Right renal pelvis (tissue), 4 donors: ENCODE data around the gene DYNLT2B. TPM values are rescaled to one million over a fixed set of nuclear protein-coding genes. Genes with fewer than 3 reads are reported as not detected.
"Not testable (repeated sequence)": the region's sequence is repeated elsewhere in the genome, so short reads cannot be mapped to it uniquely, and the experiment has no call there.

Experiments used
- DNase-seq, 4 donors: peaks; one replicate each; pipeline ENCODE4 v3.0.0-alpha.2; 2013; ENCODE audit warnings: low read depth in 4 of 4, low spot score in 3 of 4, missing footprints in 1 of 4
- polyA plus RNA-seq, 4 donors: library from polyadenylated mRNA; unstranded; fragments of 120-200 nt; gene quantifications; one replicate each; pipeline ENCODE4 v1.2.1, GENCODE V29; 2013; ENCODE audit not compliant: insufficient read length in 4 of 4

The DYNLT2B gene
- polyA plus RNA-seq, 4 donors: 30.7 to 35.9 (median 33.5) TPM

- DNase-seq: no peak
Measured at GRCh38 chr3:196327405-196327804, 9.4 kb upstream of the DYNLT2B start.

GRCh38 chr3:196326936-196327335, 8.9 kb upstream of the DYNLT2B start:
- DNase-seq: no peak

- peak in 2 of 4 donors; percentile 14 to 23 for DNase-seq
Measured at GRCh38 chr3:196323691-196324090, 5.7 kb upstream of the DYNLT2B start.

DNA sequence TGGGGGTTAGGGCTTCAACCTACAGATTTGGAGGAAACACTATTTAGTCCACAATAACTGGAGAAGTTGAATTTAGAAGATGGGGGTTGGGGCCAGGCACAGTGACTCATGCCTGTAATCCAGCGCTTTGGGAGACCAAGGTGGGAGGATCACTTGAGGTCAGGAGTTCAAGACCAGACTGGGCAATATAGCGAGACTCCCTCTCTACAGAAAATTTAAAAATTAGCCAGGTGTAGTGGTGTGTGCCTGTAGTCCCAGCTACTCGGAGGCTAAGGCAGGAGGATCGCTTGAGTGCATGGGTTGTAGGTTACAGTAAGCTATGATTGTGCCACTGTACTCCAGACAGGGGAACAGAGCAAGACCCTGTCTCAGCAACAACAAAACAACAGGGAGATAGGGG, 5.0 kb upstream of the DYNLT2B start:
- no peak for DNase-seq

GRCh38 chr3:196321162-196321561, 3.1 kb upstream of the DYNLT2B start:
- no peak for DNase-seq

DNA sequence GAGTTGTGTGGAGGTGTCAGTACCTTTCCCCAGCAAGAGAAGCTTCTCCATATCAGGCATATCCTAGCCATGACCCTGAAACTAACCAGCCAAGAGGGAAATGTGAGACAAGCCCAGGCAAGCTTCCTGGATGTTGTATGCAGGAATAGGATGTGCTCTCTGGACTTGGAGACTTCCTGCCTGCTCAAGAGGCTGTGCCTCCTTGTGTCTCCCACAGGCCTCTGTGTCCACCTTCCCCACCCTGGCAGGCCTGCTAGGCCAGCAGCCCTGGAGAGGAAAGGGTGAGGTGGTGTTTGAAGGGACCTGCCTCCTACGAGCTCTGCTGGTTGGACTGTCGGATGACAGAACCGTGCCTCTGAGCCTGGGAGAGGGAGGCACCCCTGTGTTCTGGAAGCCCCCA, 2.1 kb upstream of the DYNLT2B start:
- DNase-seq: no peak

GRCh38 chr3:196316799-196317686, 997 bp downstream of the DYNLT2B start:
- DNase-seq: peak in 2 of 4 donors; percentile 24 to 25

DNA sequence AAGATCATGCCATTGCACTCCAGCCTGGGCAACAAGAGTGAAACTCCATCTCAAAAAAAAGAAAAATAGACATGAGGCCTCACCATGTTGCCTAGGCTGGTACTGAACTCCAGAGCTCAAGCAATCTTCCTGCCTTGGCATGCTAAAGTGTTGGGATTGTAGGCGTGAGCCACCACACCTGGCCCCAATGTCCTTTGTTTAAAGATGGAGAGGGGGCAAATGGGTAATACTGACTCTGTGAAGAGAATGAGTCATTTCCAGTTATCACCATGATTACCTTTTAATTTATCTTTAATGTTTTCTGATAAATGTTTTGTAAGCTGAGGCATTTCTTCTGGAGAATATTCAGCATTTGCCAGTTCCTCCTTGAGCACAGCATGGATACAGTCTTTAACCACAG, 2.2 kb downstream of the DYNLT2B start:
- DNase-seq: no peak

DNA sequence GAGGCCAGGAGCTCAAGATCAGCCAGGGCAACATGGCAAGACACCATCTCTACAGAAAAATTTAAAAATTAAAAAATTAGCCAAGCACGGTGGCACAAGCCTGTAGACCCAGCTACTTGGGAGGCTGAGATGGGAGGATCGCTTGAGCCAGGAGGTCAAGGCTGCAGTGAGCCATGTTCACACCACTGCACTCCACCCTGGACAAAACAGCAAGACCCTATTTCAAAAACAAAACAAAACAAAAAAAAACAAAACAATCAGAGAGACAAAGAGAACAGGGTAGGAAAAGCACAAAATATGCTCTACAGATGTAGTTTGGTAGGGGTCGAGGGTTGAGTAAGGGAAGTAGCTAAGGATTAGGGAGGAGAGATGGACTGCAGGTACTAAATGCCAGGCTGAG, 3.4 kb downstream of the DYNLT2B start:
- no peak for DNase-seq

- not testable (repeated sequence) for DNase-seq
Measured at GRCh38 chr3:196314086-196314485, 4.0 kb downstream of the DYNLT2B start.

DNA sequence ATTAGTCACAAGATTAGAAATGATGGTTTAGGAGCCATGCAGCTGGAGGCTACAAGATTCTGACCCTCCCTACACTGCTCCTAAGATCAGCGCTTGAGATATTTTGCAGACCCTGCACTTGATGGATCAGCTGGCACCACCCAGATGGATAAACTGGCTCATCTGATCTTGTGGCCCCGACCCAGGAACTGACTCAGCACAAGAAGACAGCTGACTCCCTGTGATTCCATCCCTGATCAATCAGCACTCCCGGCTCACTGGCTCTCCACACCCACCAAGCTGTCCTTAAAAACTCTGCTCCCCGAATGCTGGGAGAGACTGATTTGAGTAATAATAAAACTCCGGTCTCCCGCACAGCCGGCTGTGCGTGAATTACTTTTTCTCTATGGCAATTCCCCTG, 15.1 kb downstream of the DYNLT2B start:
- DNase-seq: not testable (repeated sequence)

DNA sequence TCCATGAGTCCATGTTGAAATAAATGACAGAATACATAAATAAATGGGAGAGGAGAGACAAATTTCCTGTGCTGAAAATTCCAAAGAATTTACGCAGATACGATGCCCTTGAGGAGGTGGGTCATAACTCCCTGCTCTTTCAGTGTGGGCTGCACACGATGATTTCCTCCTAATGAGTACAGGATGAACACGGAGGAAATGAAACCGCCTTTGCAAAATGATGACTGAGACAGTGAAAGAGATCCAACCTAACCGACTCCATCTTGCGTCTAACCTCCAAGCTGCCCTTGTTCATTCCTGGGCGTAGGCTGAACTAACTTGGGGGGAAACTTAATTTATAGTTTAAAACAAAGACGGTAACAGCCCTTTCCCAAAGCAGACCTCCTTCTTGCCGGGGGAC, 15.5 kb downstream of the DYNLT2B start:
- DNase-seq: not testable (repeated sequence)

DNA sequence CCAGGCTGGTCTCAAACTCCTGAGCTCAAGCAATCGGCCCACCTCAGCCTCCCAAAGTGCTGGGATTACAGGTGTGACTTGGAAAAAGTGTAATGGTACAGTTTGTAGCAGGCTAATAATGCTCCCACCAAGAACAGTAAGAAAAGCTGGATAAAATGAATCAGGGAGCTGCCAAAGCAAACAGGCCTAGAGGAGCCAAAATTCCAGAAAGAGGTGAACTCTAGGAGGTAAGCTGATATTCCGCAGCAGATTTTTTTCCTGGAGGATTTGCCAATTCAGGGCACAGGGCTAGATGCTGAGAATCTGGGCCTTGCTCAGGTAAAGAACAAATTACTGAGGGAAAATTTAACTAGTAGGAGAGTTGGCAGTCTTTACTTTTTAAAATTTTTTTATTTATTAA, 19.5 kb downstream of the DYNLT2B start:
- DNase-seq: no peak

DNA sequence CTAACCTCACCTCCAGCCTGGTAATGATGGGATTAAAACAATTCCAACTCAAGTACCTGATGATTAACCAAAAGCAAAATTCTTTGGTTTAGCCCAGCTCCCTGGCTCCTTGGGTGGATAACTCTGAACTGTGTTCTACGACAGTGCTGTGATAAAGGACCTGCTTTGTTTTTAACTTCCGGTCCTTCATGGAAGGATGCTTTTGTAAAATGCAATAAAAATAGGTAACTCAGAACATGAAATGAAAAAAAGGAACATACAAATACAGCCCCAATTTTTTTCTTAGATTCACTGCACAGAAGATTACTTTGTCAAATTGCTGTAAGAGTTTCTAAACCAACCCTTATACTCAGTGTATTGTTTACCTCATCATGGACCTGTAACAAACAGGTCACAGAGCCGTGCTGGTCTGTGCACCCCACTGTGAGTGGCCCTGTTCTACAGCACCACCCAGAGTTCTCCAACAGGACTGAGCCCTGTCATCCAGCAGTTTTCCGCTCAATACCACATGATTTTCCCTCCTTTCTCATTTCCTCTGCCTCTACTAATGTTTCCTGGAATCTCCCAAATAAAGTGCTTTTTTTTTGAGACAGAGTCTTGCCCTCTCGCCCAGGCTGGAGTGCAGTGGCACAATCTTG, 25.6 kb downstream of the DYNLT2B start:
- DNase-seq: no peak

DNA sequence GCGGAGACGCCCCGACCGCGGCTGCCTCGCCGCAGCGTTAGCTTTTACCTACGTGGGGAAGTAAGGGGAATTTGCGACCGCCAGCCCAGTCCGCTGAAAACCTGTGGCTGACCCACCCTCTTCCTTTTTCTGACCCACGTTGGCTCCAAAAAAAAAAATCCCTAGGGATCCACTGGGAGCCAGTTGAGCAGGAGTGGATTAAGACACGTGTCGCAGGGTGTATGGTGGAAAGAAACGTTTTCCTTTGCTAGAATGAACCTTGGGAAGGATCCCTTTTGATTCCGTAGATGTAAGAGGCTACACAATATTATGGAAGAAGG, 29.9 kb downstream of the DYNLT2B start:
- DNase-seq: peak in 1 of 4 donors; percentile 16

DNA sequence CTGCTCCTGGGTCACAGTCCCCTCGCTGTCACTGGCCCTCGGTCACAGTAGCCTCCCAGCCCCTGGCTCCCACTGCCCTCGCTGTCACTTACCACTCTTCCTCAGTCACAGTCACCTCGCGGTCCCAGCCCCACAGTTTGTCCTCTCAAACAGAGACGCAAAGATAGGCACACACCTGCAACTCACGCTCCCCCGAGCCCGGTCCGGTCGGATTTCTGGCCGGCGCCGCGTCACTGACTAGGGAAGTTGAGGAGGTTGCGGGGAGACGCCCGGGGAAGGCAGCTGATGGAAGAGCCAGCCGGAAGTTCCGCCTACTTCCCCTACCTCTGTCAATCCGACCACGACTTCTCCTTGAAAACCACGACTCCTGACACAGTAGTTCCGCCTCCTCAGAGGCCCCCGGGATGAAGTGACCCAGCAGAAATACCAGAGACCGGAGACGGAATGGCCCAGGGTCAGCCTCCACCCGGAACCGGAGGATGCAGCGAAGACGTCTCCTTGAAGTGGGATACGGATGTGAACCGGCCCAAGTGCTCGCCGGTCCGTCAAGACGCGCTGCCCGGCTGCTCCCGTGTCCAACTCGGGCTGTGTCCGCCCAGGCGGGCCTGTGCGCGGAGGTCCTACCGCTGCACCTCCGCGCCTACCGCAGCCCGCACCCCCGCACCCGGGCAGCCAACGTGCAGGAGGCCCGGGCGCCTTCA, 30.4 kb downstream of the DYNLT2B start, which contains the start of gene PCYT1A:
Gene PCYT1A, minus strand, starts transcription at position 287 of the 701 bp plus-strand sequence. CDS start 17,195 bp downstream, outside the sequence.
- peak; percentile 84 to 92 (median 90) for DNase-seq

DNA sequence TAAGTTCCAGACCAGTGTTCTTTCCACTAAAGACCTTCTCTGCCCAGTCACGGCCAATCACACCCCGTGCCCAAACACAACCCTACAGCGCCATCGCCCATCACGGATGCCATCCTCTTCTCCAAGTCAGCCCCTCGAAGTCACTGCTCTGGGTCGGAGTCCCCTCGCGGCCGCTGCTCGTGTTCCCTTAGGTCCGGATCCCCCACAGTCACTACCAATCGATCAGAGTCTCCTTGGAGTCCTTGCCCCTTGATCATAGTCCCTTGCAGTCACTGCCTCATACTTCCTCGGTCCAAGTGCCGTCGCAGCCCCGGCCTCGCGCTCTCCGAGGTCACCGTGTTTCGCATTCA, 31.0 kb downstream of the DYNLT2B start:
- DNase-seq: no peak

- DNase-seq: no peak
Measured at GRCh38 chr3:196284396-196284795, 33.6 kb downstream of the DYNLT2B start.

- DNase-seq: no peak
Measured at GRCh38 chr3:196281962-196282361, 36.1 kb downstream of the DYNLT2B start.

DNA sequence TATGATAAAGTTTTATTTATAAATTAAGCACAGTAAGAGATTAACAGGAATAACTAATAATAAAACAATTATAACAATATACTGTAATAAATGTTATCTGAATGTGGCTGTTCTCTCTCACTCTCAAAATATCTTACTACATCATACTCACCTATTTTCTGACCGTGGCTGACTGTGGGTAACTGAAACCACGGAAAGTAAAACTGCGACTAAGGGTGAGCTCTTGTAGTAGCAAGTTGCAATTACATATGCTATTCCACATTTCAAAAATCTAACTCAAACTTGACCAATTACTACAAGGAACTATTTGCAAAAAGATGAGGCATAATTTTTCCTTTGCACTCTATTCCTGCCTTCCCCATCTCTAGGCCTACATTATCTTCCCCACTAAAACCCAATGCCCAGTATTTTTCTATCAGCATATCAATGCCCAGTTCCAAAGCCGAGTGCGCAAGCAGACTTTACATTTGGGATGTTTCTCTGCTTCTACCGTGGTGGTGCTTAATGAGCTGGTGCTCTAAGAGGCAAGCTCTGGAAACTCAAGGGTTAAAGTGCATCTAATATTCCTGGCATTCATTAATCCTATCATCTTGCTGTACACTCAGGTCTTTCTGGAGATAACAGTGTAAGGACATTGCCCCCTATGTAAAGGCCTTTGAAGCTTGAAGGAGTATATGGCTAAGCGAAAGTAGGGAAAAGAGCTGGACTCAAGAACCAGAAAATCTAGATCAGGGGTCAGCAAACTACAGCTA, 37.2 kb downstream of the DYNLT2B start:
- DNase-seq: no peak

DNA sequence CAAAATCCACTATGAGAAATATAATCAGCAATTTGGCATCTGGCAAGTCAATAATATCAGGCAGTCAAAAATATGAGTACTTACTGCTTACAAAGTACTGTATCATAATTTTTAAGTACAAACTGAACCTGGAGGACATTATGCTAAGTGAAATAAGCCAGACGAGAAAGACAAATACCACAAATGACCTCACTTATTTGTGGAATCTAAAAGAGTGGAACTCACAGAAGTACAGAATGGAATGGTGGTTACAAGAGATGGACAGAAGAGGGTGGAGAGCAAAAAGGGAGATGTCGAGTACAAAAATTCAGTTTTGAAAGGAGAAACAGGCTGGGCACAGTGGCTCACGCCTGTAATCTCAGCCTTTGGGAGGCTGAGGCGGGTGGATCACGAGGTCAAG, 42.9 kb downstream of the DYNLT2B start:
- no peak for DNase-seq
